C4-2B (cell line): ENCODE results near the gene SIM2.

Experiments used
- ZFX ChIP-seq: fragments of 450-650 bp; IDR thresholded peaks from 2 replicates; pipeline ENCODE4 v1.6.1; 2017
- TF ChIP-seq, protein P1 (sequence below): fragments of 450-650 bp; conservative IDR thresholded peaks from 2 replicates; pipeline ENCODE4 v1.5.1; 2017; ENCODE audit warnings: mild to moderate bottlenecking

GRCh38 chr21:36735724-36736320, 36.9 kb downstream of the SIM2 start:
- TF ChIP-seq, protein P1, sequence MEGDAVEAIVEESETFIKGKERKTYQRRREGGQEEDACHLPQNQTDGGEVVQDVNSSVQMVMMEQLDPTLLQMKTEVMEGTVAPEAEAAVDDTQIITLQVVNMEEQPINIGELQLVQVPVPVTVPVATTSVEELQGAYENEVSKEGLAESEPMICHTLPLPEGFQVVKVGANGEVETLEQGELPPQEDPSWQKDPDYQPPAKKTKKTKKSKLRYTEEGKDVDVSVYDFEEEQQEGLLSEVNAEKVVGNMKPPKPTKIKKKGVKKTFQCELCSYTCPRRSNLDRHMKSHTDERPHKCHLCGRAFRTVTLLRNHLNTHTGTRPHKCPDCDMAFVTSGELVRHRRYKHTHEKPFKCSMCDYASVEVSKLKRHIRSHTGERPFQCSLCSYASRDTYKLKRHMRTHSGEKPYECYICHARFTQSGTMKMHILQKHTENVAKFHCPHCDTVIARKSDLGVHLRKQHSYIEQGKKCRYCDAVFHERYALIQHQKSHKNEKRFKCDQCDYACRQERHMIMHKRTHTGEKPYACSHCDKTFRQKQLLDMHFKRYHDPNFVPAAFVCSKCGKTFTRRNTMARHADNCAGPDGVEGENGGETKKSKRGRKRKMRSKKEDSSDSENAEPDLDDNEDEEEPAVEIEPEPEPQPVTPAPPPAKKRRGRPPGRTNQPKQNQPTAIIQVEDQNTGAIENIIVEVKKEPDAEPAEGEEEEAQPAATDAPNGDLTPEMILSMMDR: no peak
- no peak for TF ChIP-seq ZFX
